H1 (cell line): ENCODE measurements around the gene ENTREP3. TPM values are rescaled to one million over a fixed set of nuclear protein-coding genes. Genes with fewer than 3 reads are reported as not detected.

ENCODE experiments used
- CTCF ChIA-PET: fragments of 300-600 bp; sonication (Branson Sonifier 250); formaldehyde crosslinking; loops from one replicate; lab custom pipeline; 2021; ENCODE audit not compliant: partially characterized antibody; lab: Charles Lee
- POLR2A ChIA-PET: fragments of 300-600 bp; sonication (Branson Sonifier 250); formaldehyde crosslinking; loops from one replicate; lab custom pipeline; 2021; ENCODE audit warnings: inconsistent platforms; ENCODE audit not compliant: partially characterized antibody; lab: Charles Lee
- DNase-seq, 2 experiments: peaks; one replicate each; pipeline versions ENCODE4 v3.0.0 to v3.0.0-alpha.2; 2010 to 2022; ENCODE audit warnings: low spot score in 2 of 2, low read depth in 1 of 2, mixed read lengths in 1 of 2
- FAIRE-seq: peaks from 2 replicates; lab custom pipeline; 2011; peaks lifted over from hg19 to GRCh38; lab: Jason Lieb, UNC
- H2AFZ ChIP-seq: 2 replicates; pipeline ENCODE4 v1.8.1; 2012; ENCODE audit warnings: low read length, inconsistent platforms
- H2AK5ac ChIP-seq: 2 replicates; pipeline ENCODE4 v1.6.1; 2013; ENCODE audit warnings: low read depth, low read length
- H2BK120ac ChIP-seq: replicated peaks from 2 replicates; pipeline ENCODE3; 2013; ENCODE audit warnings: low read depth, low read length, inconsistent platforms
- H2BK12ac ChIP-seq: 2 replicates; pipeline ENCODE4 v1.6.1; 2013; ENCODE audit warnings: low read depth, low read length
- H2BK15ac ChIP-seq: 2 replicates; pipeline ENCODE4 v1.6.1; 2013; ENCODE audit warnings: low read length
- H2BK20ac ChIP-seq: 2 replicates; pipeline ENCODE4 v1.6.1; 2013; ENCODE audit warnings: low read length
- H2BK5ac ChIP-seq: 2 replicates; pipeline ENCODE4 v1.6.1; 2013; ENCODE audit warnings: low read depth, low read length
- H3K14ac ChIP-seq: 2 replicates; pipeline ENCODE4 v1.6.1; 2013; ENCODE audit warnings: inconsistent platforms; ENCODE audit not compliant: insufficient read length
- H3K18ac ChIP-seq: 2 replicates; pipeline ENCODE4 v1.6.1; 2013; ENCODE audit warnings: low read length; ENCODE audit errors: extremely low read depth
- H3K23ac ChIP-seq: 2 replicates; pipeline ENCODE4 v1.6.1; 2013; ENCODE audit warnings: inconsistent platforms; ENCODE audit not compliant: insufficient read length
- H3K23me2 ChIP-seq: 2 replicates; pipeline ENCODE4 v1.6.1; 2013; ENCODE audit warnings: low read depth, low read length
- H3K27ac ChIP-seq: 2 replicates; pipeline ENCODE4 v1.6.1; 2011; ENCODE audit warnings: low read depth, low read length, inconsistent platforms
- H3K27me3 ChIP-seq, 4 experiments: replicated peaks in 1 of 4; 1 replicate in 1 of 4; 2 replicates in 3 of 4; pipeline versions ENCODE4 v1.6.1 to v1.8.1; 2011 to 2013; ENCODE audit warnings: low read length in 3 of 4, mild to moderate bottlenecking in 3 of 4, inconsistent platforms in 2 of 4, mixed read lengths in 2 of 4, moderate library complexity in 1 of 4; ENCODE audit not compliant: control insufficient read depth in 3 of 4, insufficient read depth in 3 of 4; ENCODE audit errors: extremely low read depth in 1 of 4
- H3K36me3 ChIP-seq, 4 experiments: 2 replicates each; pipeline versions ENCODE4 v1.6.1 to v1.8.1; 2011 to 2013; ENCODE audit warnings: mild to moderate bottlenecking in 4 of 4, low read length in 3 of 4, moderate library complexity in 2 of 4, control low read depth in 1 of 4, inconsistent platforms in 1 of 4; ENCODE audit not compliant: insufficient read depth in 4 of 4, control insufficient read depth in 2 of 4
- H3K4ac ChIP-seq: replicated peaks from 2 replicates; pipeline ENCODE3; 2013; ENCODE audit warnings: low read length, low read depth, mixed read lengths, inconsistent platforms; ENCODE audit not compliant: insufficient read length
- H3K4me1 ChIP-seq, 4 experiments: replicated peaks in 1 of 4; 1 replicate in 1 of 4; 2 replicates in 3 of 4; pipeline versions ENCODE4 v1.6.1 to v1.8.1; 2011 to 2013; ENCODE audit warnings: low read length in 3 of 4, inconsistent platforms in 2 of 4, mixed read lengths in 1 of 4; ENCODE audit not compliant: insufficient read depth in 4 of 4, control insufficient read depth in 3 of 4
- H3K4me2 ChIP-seq, 2 experiments: 2 replicates each; pipeline versions ENCODE4 v1.6.1 to v1.8.1; 2011 to 2013; ENCODE audit warnings: low read depth in 2 of 2, low read length in 2 of 2, control low read depth in 1 of 2, inconsistent platforms in 1 of 2, mild to moderate bottlenecking in 1 of 2; ENCODE audit not compliant: insufficient read depth in 1 of 2
- H3K4me3 ChIP-seq, 4 experiments: fragments of 200-600, 300-600 bp in 1 of 4; sonication (generic), shearing (Covaris generic), sonication (Bioruptor Twin) in 1 of 4; 2 replicates each; pipeline versions ENCODE4 v1.5.1 to v1.8.1; 2011 to 2016; ENCODE audit warnings: low read length in 4 of 4, low read depth in 3 of 4, control low read depth in 2 of 4, inconsistent platforms in 2 of 4, mild to moderate bottlenecking in 2 of 4, mixed read lengths in 1 of 4, moderate library complexity in 1 of 4; ENCODE audit not compliant: insufficient read depth in 2 of 4; ENCODE audit errors: extremely low read depth in 1 of 4
- H3K56ac ChIP-seq: replicated peaks from 2 replicates; pipeline ENCODE3; 2013; ENCODE audit warnings: low read depth, mild to moderate bottlenecking, mixed read lengths, low read length, inconsistent platforms; ENCODE audit not compliant: insufficient read length
- H3K79me1 ChIP-seq: 2 replicates; pipeline ENCODE4 v1.6.1; 2013; ENCODE audit warnings: low read depth, low read length, control low read depth
- H3K79me2 ChIP-seq, 2 experiments: 2 replicates each; pipeline versions ENCODE4 v1.6.1 to v1.8.1; 2012 to 2013; ENCODE audit warnings: low read length in 2 of 2, mild to moderate bottlenecking in 2 of 2, inconsistent platforms in 1 of 2; ENCODE audit not compliant: insufficient read depth in 2 of 2, control insufficient read depth in 1 of 2
- H3K9ac ChIP-seq, 4 experiments: replicated peaks in 1 of 4; 1 replicate in 1 of 4; 2 replicates in 3 of 4; pipeline versions ENCODE4 v1.6.1 to v1.8.1; 2011 to 2013; ENCODE audit warnings: low read depth in 3 of 4, low read length in 3 of 4, control low read depth in 2 of 4, mild to moderate bottlenecking in 2 of 4, moderate library complexity in 2 of 4, inconsistent platforms in 1 of 4; ENCODE audit errors: extremely low read depth in 1 of 4
- H3K9me3 ChIP-seq, 2 experiments: 2 replicates each; pipeline versions ENCODE4 v1.6.1 to v1.8.1; 2012 to 2013; ENCODE audit warnings: mild to moderate bottlenecking in 2 of 2, moderate library complexity in 2 of 2, control low read depth in 1 of 2, inconsistent platforms in 1 of 2, low read depth in 1 of 2, low read length in 1 of 2, mixed read lengths in 1 of 2; ENCODE audit not compliant: insufficient read depth in 2 of 2
- H4K20me1 ChIP-seq, 2 experiments: replicated peaks in 1 of 2; 2 replicates each; pipeline versions ENCODE3 to v1.8.1; 2011 to 2013; ENCODE audit warnings: inconsistent platforms in 2 of 2, low read length in 2 of 2, mild to moderate bottlenecking in 1 of 2; ENCODE audit not compliant: insufficient read depth in 2 of 2, control insufficient read depth in 1 of 2
- H4K5ac ChIP-seq: 2 replicates; pipeline ENCODE4 v1.6.1; 2013; ENCODE audit warnings: low read length, low read depth, mixed read lengths, inconsistent platforms; ENCODE audit not compliant: insufficient read length
- H4K8ac ChIP-seq: 2 replicates; pipeline ENCODE4 v1.8.0; 2013; ENCODE audit warnings: mild to moderate bottlenecking, moderate library complexity, low read length, inconsistent platforms; ENCODE audit not compliant: insufficient read depth; ENCODE audit errors: extremely low read depth
- H4K91ac ChIP-seq: replicated peaks from 2 replicates; pipeline ENCODE3; 2013; ENCODE audit warnings: low read length, mixed read lengths, inconsistent platforms; ENCODE audit not compliant: insufficient read length
- ASH2L ChIP-seq: fragments of 200-600, 300-600 bp; sonication (generic); IDR thresholded peaks from one replicate; pipeline ENCODE4 v1.7.1; 2017; ENCODE audit warnings: low read length
- ATF3 ChIP-seq: IDR thresholded peaks from 2 replicates; pipeline ENCODE4 v1.6.1; 2011; ENCODE audit warnings: low read depth, mild to moderate bottlenecking, low read length; ENCODE audit not compliant: insufficient read depth
- MAX ChIP-seq: IDR thresholded peaks from 2 replicates; pipeline ENCODE4 v1.6.1; 2012; ENCODE audit warnings: inconsistent platforms
- SIN3A ChIP-seq, 2 experiments: IDR thresholded peaks in 1 of 2; conservative IDR thresholded peaks in 1 of 2; 2 replicates each; pipeline ENCODE4 v1.6.1; 2011 to 2012; ENCODE audit warnings: low read length in 2 of 2, improper control_type of control experiment in 1 of 2, low read depth in 1 of 2, mild to moderate bottlenecking in 1 of 2
- WGBS, 2 experiments: shearing (Covaris generic) in 1 of 2; methylation state at CpG; one replicate each; pipeline versions ENCODE4 v1.1.6 to v1.1.7; 2013 to 2015; ENCODE audit warnings: low lambda C conversion rate in 2 of 2, mixed read lengths in 2 of 2, inconsistent platforms in 1 of 2, low coverage in 1 of 2, missing lambda C conversion rate in 1 of 2; ENCODE audit not compliant: insufficient replicate concordance in 2 of 2, insufficient coverage in 1 of 2, insufficient read length in 1 of 2; ENCODE audit errors: extremely low coverage in 1 of 2, missing lambda C conversion rate in 1 of 2; 5-methylcytosine and 5-hydroxymethylcytosine counted together
- polyA plus RNA-seq, 7 experiments: library from polyadenylated mRNA; depleted of rRNA in 3 of 7; stranded (reverse) in 5 of 7; unstranded in 2 of 7; fragments of >200 nt in 5 of 7; fragments of 200-250 nt in 2 of 7; gene quantifications; 1 replicate in 5 of 7; 2 replicates in 1 of 7; 4 replicates in 1 of 7; pipeline versions ENCODE4 v1.2.1 to v1.2.3, GENCODE V29; 2011 to 2013; ENCODE audit warnings: missing spikeins in 2 of 7, mixed read lengths in 2 of 7
- total RNA-seq: library from RNA; stranded (reverse); fragmentation: NEBNext Ultra II Directional; extraction: Animal tissue kit (Norgen Biotek cat#: 25700); gene quantifications from 2 replicates; pipeline ENCODE4 v1.2.1, GENCODE V29; 2021

ENTREP3 gene
- total and polyA plus RNA-seq, 2 of the 8 experiments (the other 6 are each of a cell fraction or from before 2014, with no cell fraction given), result 22.8 to 52.2 TPM

GRCh38 chr1:155254714-155255242 lies 505 bp downstream of the ENTREP3 start:
- WGBS, 2 experiments, result 12% methylated on average over 30 of the region's 35 CpGs; no CpG with 5 or more reads in 1 of the 2 experiments
- peak overlapping the region; percentile 21 for H3K14ac ChIP-seq
- peaks cover 0 to 6% (median 2%) of the 10 kb centered on the region in 4 experiments; a peak in 2 of 8 replicates for H3K36me3 ChIP-seq
- H3K18ac ChIP-seq, result peak overlapping the region; percentile 60
- H3K23ac ChIP-seq, result no peak overlapping the region
- peaks cover 0 to 6% of the 10 kb centered on the region in 2 experiments for H4K20me1 ChIP-seq
- H2BK20ac ChIP-seq, result no peak overlapping the region
- peak overlapping the region; percentile 85; the same call in 1 of the 2 replicates for H2AK5ac ChIP-seq
- no peak overlapping the region for H3K56ac ChIP-seq
- peak overlapping the region; percentile 79 to 88 for H3K4me2 ChIP-seq
- peak overlapping the region; percentile 9; the same call in 1 of the 2 replicates for H4K8ac ChIP-seq
- H3K4me3 ChIP-seq, result peak overlapping the region; percentile 57 to 91 (median 76)
- H4K5ac ChIP-seq, result no peak overlapping the region
- no peak overlapping the region for H2BK120ac ChIP-seq
- no peak overlapping the region for H2AFZ ChIP-seq
- H2BK5ac ChIP-seq, result no peak overlapping the region
- FAIRE-seq, result no peak
- peak overlapping the region; percentile 66 for H3K4ac ChIP-seq
- peak overlapping the region; percentile 81; the same call in 1 of the 2 replicates for H2BK15ac ChIP-seq
- no peaks in the 10 kb centered on the region for H3K79me1 ChIP-seq
- no peaks in the 10 kb centered on the region for H3K27me3 ChIP-seq
- ChIA-PET POLR2A (interaction anchor here (0.7 to 3.0 kb wide), 8 partner anchors 13 to 69 kb away, joined by 3 to 19 read pairs (median 7); partner anchors contain the start of genes CLK2, HCN3, MTX1 and THBS3), CTCF (interaction anchor here (0.6 to 15.2 kb wide), 5 partner anchors 18 to 1206 kb away, joined by 3 to 227 read pairs (median 3); partner anchors contain the start of genes CLK2 and RUSC1)
- 0 out of 2 replicates have a peak overlapping the region, but pooled peaks have one; percentile 50 for H2BK12ac ChIP-seq
- H3K27ac ChIP-seq, result no peak overlapping the region
- peak in 1 of 2 experiments; percentile 50 for DNase-seq
- no peak overlapping the region for H4K91ac ChIP-seq
- H3K79me2 ChIP-seq, result 0 out of 4 replicates have a peak, but pooled peaks cover 0 to 3% of the 10 kb centered on the region in 2 experiments
- H3K9me3 ChIP-seq, result no peaks in the 10 kb centered on the region
- no peak for TF ChIP-seq ATF3
- TF ChIP-seq SIN3A (conservative IDR thresholded peaks at IDR 0.05 in 1 of 2, IDR thresholded peaks at IDR 0.05 in 1 of 2; ENCODE audit: low read depth in 1 of 2, low read length in 2 of 2), result 0 out of 4 replicates have a peak, but pooled peaks of 1 of the 2 experiments have one; percentile 9
- TF ChIP-seq ASH2L, result peak; percentile 6
- TF ChIP-seq MAX, result 0 out of 2 replicates have a peak, but pooled peaks have one; percentile 16
- peak overlapping the region in 2 of 4 experiments; percentile 14; a peak in 4 of 7 replicates for H3K9ac ChIP-seq
- peaks cover 0 to 26% (median 16%) of the 10 kb centered on the region in 4 experiments; a peak in 6 of 7 replicates for H3K4me1 ChIP-seq
- H3K23me2 ChIP-seq, result peaks cover 12% of the 10 kb centered on the region; the same call in 1 of the 2 replicates
